Measurements from ENCODE around the gene DYSF.

The DYSF gene

GRCh38 chr2:71591044-71591443 lies 137.7 kb downstream of the DYSF start:
- no peak overlapping the region for H2AFZ ChIP-seq (ENCODE audit: low read length)
- peaks cover 22% of the 10 kb centered on the region for H3K4me1 ChIP-seq (ENCODE audit: insufficient read depth, low read length, poor library complexity, severe bottlenecking)
- TF ChIP-seq EZH2phosphoT487 (IDR thresholded peaks at IDR 0.05; ENCODE audit: borderline replicate concordance) = no peak
- no peak for TF ChIP-seq CTCF (conservative IDR thresholded peaks at IDR 0.05; ENCODE audit: low read length)
- H3F3A ChIP-seq (ENCODE audit: low read depth) = no peaks in the 10 kb centered on the region
- H3K4me3 ChIP-seq (ENCODE audit: low read length, poor library complexity, severe bottlenecking) = no peak overlapping the region
- peak overlapping the region; percentile 36 for H3K4me2 ChIP-seq (ENCODE audit: low read depth, low read length, poor library complexity, severe bottlenecking)
- H3K9me3 ChIP-seq (ENCODE audit: insufficient read depth, low read depth, low read length) = no peaks in the 10 kb centered on the region
- H3K27me3 ChIP-seq (ENCODE audit: insufficient read depth, low read length, poor library complexity, severe bottlenecking) = no peaks in the 10 kb centered on the region
- H3K79me2 ChIP-seq (ENCODE audit: insufficient read depth, low read length) = no peaks in the 10 kb centered on the region
- H3K36me3 ChIP-seq (ENCODE audit: insufficient read depth, low read length) = no peaks in the 10 kb centered on the region
- no peaks in the 10 kb centered on the region for H3K9me2 ChIP-seq (replicated peaks; ENCODE audit: low read depth, low read length)
- H3K9ac ChIP-seq (ENCODE audit: low read depth, low read length, poor library complexity, severe bottlenecking) = no peak overlapping the region
- H4K20me1 ChIP-seq (ENCODE audit: insufficient read depth, low read length, poor library complexity, severe bottlenecking) = no peaks in the 10 kb centered on the region

GRCh38 chr2:71592181-71592711 lies 138.9 kb downstream of the DYSF start:
- Histone ChIP-seq H3K4me3 (ENCODE audit: low read length, poor library complexity, severe bottlenecking) (no peak overlapping the region), H3F3A (ENCODE audit: low read depth) (no peaks in the 10 kb centered on the region), H3K4me2 (ENCODE audit: low read depth, low read length, poor library complexity, severe bottlenecking) (no peak overlapping the region), H3K27me3 (ENCODE audit: insufficient read depth, low read length, poor library complexity, severe bottlenecking) (no peaks in the 10 kb centered on the region), H3K4me1 (ENCODE audit: insufficient read depth, low read length, poor library complexity, severe bottlenecking) (peaks cover 22% of the 10 kb centered on the region), H4K20me1 (ENCODE audit: insufficient read depth, low read length, poor library complexity, severe bottlenecking) (no peaks in the 10 kb centered on the region), H2AFZ (ENCODE audit: low read length) (no peak overlapping the region), H3K79me2 (ENCODE audit: insufficient read depth, low read length) (no peaks in the 10 kb centered on the region), H3K36me3 (ENCODE audit: insufficient read depth, low read length) (no peaks in the 10 kb centered on the region), H3K9me3 (ENCODE audit: insufficient read depth, low read depth, low read length) (no peaks in the 10 kb centered on the region), H3K9me2 (replicated peaks; ENCODE audit: low read depth, low read length) (no peaks in the 10 kb centered on the region), H3K9ac (ENCODE audit: low read depth, low read length, poor library complexity, severe bottlenecking) (no peak overlapping the region)
- TF ChIP-seq CTCF (conservative IDR thresholded peaks at IDR 0.05; ENCODE audit: low read length) = no peak
- TF ChIP-seq EZH2phosphoT487 (IDR thresholded peaks at IDR 0.05; ENCODE audit: borderline replicate concordance) = no peak

- H4K20me1 ChIP-seq (ENCODE audit: insufficient read depth, low read length, poor library complexity, severe bottlenecking) = no peaks in the 10 kb centered on the region
- H3K36me3 ChIP-seq (ENCODE audit: insufficient read depth, low read length) = no peaks in the 10 kb centered on the region
- TF ChIP-seq EZH2phosphoT487 (IDR thresholded peaks at IDR 0.05; ENCODE audit: borderline replicate concordance) (no peak), CTCF (conservative IDR thresholded peaks at IDR 0.05; ENCODE audit: low read length) (no peak)
- peaks cover 28% of the 10 kb centered on the region for H3K4me1 ChIP-seq (ENCODE audit: insufficient read depth, low read length, poor library complexity, severe bottlenecking)
- no peak overlapping the region for H3K4me2 ChIP-seq (ENCODE audit: low read depth, low read length, poor library complexity, severe bottlenecking)
- no peaks in the 10 kb centered on the region for H3F3A ChIP-seq (ENCODE audit: low read depth)
- no peaks in the 10 kb centered on the region for H3K79me2 ChIP-seq (ENCODE audit: insufficient read depth, low read length)
- H3K4me3 ChIP-seq (ENCODE audit: low read length, poor library complexity, severe bottlenecking) = no peak overlapping the region
- H3K27me3 ChIP-seq (ENCODE audit: insufficient read depth, low read length, poor library complexity, severe bottlenecking) = no peaks in the 10 kb centered on the region
- H3K9me3 ChIP-seq (ENCODE audit: insufficient read depth, low read depth, low read length) = no peaks in the 10 kb centered on the region
- no peak overlapping the region for H3K9ac ChIP-seq (ENCODE audit: low read depth, low read length, poor library complexity, severe bottlenecking)
- no peak overlapping the region for H2AFZ ChIP-seq (ENCODE audit: low read length)
- no peaks in the 10 kb centered on the region for H3K9me2 ChIP-seq (replicated peaks; ENCODE audit: low read depth, low read length)
Measured at GRCh38 chr2:71595569-71595968, 142.2 kb downstream of the DYSF start.
